ELR (cell line): ENCODE data around the gene EPHB2.

Experiments used
- DNase-seq: peaks from one replicate; pipeline ENCODE4 v3.0.0-alpha.2; 2015; ENCODE audit warnings: low read depth

EPHB2 gene

GRCh38 chr1:22819361-22819760 lies 108.7 kb downstream of the EPHB2 start:
- DNase-seq, result no peak

DNA sequence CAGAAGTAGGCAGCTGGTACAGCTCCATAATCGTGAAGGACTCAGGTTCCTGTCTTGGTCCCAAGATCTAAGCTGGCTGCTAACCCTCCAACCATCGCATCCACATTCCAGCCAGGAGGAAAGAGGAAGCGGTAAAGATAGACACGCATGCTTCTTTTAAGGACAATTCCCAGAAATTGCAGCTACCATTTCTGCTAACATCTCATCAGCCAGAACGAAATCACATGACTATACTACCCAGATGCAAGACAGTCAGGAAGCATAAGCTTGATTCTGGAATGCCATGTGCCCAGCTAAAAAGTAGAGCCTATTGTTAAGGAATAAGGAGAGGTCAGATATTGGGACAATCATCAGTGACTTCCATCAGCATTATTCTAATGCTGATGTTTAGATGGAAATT lies 110.4 kb downstream of the EPHB2 start:
- no peak for DNase-seq

DNA sequence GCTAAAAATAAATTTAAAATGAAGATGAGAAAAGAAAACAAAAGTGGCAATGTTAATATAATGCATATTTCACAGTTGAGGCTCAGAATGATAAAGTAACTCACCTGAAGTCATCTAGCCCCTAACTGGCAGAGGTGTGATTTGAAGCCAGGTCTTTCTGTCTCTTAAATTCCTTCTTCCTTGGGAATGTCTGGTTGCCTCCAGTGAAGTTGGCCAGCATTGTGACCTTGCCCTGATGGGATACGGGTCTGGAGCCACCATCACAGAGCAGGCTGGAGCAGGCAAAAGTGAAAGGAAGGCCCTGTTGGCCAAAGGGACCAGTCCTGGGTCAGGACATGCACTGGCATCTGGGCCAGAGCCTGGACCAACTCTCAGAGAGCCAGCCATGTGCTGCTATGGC lies 111.7 kb downstream of the EPHB2 start:
- DNase-seq, result no peak

DNA sequence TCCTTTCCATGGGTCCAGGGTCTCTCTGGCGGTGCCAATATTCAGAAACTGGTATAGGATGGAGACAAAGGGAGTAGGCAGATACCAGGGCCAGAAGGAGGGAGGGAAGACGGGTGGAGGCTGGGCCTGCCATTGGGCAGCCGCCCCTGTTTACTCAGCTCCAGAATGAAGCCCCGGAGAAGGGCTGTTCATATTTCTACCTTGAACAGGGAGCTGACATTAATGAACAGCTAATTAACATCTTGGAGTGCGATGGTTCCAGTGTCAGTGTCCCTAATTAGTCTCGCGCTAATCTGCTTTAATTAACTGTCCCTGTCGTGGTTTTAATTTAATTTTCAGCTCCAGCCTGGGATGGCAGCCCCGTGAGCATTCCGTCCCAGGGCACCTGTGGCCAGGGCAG lies 113.8 kb downstream of the EPHB2 start:
- DNase-seq, result no peak

DNA sequence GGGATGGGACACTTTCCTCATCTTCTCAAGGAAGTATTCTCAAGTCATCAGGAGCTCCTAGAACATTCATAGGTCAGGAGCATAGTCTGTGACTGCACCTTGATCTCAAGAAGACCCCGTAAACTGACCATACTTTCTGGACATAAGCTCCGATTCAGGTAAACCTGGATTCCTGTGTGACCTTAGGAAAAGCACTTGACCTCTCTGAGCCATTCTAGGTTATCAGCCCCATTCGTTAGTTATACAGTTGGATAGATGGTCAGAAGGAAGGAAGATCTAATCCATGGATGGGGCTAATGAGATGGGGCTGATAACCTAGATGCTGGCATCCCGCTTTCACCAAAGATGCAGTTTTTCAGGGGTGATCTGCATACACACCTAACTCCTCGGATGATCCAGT lies 114.3 kb downstream of the EPHB2 start:
- no peak for DNase-seq

GRCh38 chr1:22825486-22826189 lies 115.0 kb downstream of the EPHB2 start:
- DNase-seq, result peak; percentile 21

DNA sequence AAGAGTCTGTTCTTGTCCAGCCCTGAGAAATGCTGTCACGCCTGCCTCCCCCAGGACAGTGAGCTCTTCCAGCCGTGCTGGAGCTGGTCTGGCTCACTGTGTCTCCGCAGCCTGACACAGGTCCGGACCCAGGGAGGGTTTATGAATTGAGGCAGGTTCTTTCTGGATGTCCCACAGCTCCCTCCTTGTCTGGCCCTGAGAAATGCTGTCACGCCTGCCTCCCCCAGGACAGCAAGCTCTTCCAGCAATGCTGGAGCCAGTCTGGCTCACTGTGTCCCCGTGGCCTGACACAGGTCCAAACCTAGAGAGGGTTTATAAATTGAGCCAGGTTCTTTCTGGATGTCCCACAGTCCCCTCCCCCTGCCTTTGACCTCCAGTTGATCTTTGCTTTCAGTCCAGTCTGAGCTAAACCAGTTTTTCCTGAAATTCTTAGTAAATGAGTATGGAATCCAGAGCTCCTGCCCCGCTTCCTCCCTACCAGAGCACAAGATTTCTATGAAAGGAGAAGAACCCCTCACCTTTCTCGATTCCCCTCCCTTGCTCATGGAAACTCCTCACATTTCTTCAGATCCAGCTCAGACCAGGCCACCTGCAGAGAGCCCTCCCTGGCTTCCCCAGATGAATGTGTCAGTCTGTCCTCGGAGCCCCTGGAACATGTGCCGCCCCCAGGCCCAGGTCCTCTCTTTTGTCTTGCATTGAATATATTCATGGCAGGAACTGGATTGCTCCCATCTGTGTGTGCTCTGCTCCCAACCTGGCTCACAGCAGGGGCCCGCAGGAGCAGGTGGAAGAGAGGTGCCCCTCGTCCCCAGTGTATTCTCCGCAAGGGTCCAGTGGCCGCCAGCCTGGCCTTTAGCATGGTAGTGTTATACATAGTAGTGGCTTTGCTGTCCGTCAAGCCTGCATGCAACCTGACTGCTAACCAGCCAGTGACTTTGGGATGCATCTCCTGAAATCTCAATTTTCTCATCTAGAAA lies 116.3 kb downstream of the EPHB2 start:
- DNase-seq, result peak; percentile 40

DNA sequence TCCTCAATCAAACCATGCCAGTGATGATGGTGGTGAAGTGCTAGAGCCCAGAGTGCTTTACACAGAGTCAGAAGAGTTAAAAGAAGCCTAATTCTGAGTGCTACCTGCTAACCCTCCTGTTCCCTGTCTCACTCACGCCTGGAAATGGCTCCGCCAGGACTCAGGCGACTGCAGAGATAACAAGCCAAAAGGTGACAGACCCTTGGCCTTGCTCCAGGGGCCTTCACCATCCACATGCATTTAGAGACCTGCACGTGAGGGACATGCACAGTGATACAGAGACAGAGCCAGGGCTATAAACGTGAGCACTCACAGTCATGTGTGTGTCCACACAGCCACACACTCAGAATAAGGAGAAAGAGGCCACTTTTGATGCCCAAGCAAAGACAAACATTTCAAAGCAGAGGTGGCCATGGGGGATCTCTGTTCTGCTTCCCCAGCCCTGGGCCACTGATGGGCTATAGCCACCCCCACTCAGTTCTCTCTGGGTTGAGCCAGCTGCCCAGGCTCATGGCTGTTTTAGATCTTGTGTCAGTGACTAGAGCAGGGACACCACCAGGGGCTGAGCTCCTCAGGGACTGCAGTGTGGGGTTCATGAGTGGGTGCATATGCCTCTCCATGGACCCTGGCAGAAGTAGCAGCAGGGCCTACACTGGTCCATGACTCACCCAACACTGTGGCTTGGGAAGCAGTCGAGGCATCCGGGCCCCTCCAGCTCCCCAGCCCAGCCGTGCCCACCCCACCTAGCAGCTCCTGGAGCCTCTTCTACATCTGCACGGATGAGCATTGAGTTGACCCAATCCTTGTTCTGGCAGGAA lies 117.2 kb downstream of the EPHB2 start:
- DNase-seq, result peak; percentile 25

GRCh38 chr1:22828484-22829308 lies 118.1 kb downstream of the EPHB2 start:
- peak; percentile 30 for DNase-seq

GRCh38 chr1:22829309-22829989 lies 118.8 kb downstream of the EPHB2 start:
- no peak for DNase-seq

DNA sequence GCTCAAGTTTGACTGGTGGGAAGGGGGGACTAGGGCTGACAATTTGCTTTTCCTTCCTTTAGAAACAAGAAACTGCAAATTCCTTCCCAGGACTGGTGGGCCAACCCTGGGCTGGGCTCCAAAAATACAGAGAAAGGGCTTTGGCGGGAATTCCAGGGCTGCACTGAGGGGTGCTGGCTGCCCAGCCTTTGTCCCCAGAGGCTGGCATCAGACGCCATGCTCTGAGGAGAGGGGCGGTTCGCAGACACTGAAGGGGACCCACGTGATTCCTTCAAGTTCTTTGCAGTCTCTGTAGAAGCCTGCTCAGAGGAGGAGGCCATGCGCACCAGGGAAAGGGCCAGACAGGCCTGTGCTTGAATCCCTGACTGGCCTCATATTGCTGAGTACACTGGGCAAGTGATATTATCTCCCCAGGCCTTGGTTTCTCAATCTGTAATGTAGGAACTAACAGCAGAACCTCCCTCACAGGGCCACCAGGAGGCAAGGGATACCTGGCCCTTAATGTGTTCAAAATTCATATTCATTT lies 119.5 kb downstream of the EPHB2 start:
- no peak for DNase-seq

GRCh38 chr1:22830757-22831340 lies 120.2 kb downstream of the EPHB2 start:
- no peak for DNase-seq

GRCh38 chr1:22831729-22832413 lies 121.2 kb downstream of the EPHB2 start:
- peak; percentile 97 for DNase-seq

GRCh38 chr1:22832414-22832786 lies 121.8 kb downstream of the EPHB2 start:
- peak; percentile 92 for DNase-seq

- no peak for DNase-seq
Measured at GRCh38 chr1:22833699-22834098, 123.1 kb downstream of the EPHB2 start.

- DNase-seq, result peak; percentile 36
Measured at GRCh38 chr1:22834420-22834819, 123.8 kb downstream of the EPHB2 start.

DNA sequence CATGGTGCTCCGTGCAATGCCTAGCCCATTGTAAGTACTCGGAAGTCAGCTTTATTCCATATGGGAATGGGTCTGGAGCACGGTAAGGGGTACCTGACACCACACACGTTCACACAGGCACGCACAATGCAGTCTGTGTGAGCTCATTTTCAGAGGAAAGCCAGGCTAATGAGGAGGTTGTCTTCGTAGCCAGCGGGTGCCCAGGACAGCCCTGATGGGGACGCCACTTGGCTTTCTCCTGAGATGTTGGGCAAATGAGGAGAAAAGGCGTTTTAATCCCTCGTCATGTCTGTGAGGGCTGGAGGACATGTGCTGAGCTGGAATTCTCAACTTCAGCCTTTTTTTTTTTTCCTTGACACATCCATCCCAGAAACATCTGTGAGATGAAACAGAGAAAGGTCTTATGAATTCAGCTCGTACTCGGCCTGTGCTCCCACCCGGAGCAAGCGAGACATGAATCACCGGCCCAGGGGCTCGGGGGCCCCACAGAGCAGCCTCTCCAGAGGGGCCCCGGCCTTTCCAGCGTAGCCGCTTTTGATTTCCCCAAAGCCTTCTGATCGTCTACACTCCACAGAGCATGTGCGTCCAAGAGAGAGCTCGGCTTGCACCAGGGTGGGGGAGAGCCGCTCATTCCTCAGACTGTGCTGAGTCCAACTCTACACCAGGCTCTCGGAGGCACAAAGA lies 125.1 kb downstream of the EPHB2 start:
- DNase-seq, result no peak

- DNase-seq, result no peak
Measured at GRCh38 chr1:22836850-22837249, 126.2 kb downstream of the EPHB2 start.

DNA sequence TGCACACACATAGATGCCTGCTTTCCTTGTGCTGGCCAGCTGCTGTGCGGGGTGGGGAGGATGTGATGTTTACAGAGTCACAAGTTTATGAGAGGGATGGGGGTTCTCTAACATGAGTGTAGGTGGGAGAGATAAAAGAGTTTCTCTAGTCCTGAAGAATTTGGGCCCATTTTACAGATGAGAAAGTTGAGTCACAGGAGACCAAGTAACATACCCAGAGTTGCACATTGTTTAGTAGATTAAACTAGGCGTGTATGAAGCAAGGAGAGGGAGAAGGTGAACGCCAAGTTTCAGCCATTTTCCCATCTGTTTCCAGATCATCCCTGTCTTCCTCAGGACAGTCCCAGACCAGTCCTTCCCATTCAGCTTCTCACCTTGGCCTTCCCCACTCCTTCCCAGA lies 126.7 kb downstream of the EPHB2 start:
- DNase-seq, result no peak
